HepG2 (cell line): ENCODE measurements around the gene RING1. TPM values are rescaled to one million over a fixed set of nuclear protein-coding genes. Genes with fewer than 3 reads are reported as not detected.

Experiments
- DMTF1 ChIP-seq: sonication (generic); formaldehyde crosslinking; IDR thresholded peaks from 2 replicates; pipeline ENCODE4 v1.4.0; 2020; ENCODE audit warnings: mild to moderate bottlenecking, missing genetic modification reagents
- GRHL1 ChIP-seq: sonication (generic); formaldehyde crosslinking; conservative IDR thresholded peaks from 2 replicates; pipeline ENCODE4 v1.8.0; 2022; ENCODE audit warnings: missing genetic modification reagents
- HNRNPLL ChIP-seq: fragments of 200-400 bp; formaldehyde crosslinking; IDR thresholded peaks from 2 replicates; pipeline ENCODE4 v1.6.1; 2017; ENCODE audit warnings: mild to moderate bottlenecking, low read depth, low read length; ENCODE audit not compliant: poor library complexity, severe bottlenecking
- POLR2G ChIP-seq: fragments of 200-400 bp; formaldehyde crosslinking; IDR thresholded peaks from 2 replicates; pipeline ENCODE4 v1.6.1; 2018; ENCODE audit warnings: mild to moderate bottlenecking, low read depth, low read length, moderate library complexity
- SMC3 ChIP-seq: IDR thresholded peaks from 2 replicates; pipeline ENCODE4 v1.6.1; 2011; ENCODE audit warnings: low read length, improper control_type of control experiment
- ZKSCAN8 ChIP-seq: IDR thresholded peaks from 2 replicates; pipeline ENCODE4 v1.6.1; 2016; ENCODE audit warnings: borderline replicate concordance, missing genetic modification reagents, missing compliant biosample characterization
- ZNF318 ChIP-seq: sonication (generic); formaldehyde crosslinking; IDR thresholded peaks from 2 replicates; pipeline ENCODE4 v1.4.0; 2020; ENCODE audit warnings: mild to moderate bottlenecking, missing genetic modification reagents
- ZNF687 ChIP-seq: sonication (generic); formaldehyde crosslinking; IDR thresholded peaks from 2 replicates; pipeline ENCODE4 v1.5.1; 2020; ENCODE audit warnings: mild to moderate bottlenecking, missing genetic modification reagents, moderate library complexity
- polyA plus RNA-seq, 8 experiments: library from polyadenylated mRNA; depleted of rRNA in 3 of 8; stranded (reverse) in 7 of 8; unstranded in 1 of 8; fragments of >200 nt; fragmentation: Illumina TruSeq in 4 of 8; extraction: Trizol in 4 of 8; gene quantifications; 2 replicates each; pipeline versions ENCODE4 v1.2.1 to v1.2.3, GENCODE V29; 2011 to 2016; ENCODE audit warnings: low read depth in 4 of 8, missing spikeins in 1 of 8, mixed read lengths in 1 of 8; ENCODE audit not compliant: insufficient read depth in 1 of 8
- total RNA-seq, 5 experiments: library from RNA; depleted of rRNA; stranded (reverse); fragments of >200 nt; fragmentation: Illumina TruSeq; extraction: Trizol; gene quantifications; 2 replicates each; pipeline ENCODE4 v1.2.3, GENCODE V29; 2016; ENCODE audit warnings: low read depth in 1 of 5

Gene RING1
- total and polyA plus RNA-seq, 2 of the 13 experiments (the other 11 are each of a cell fraction or from before 2014, with no cell fraction given): 23.9 to 33.6 TPM

GRCh38 chr6:33197431-33198048 is 10.8 kb upstream of the RING1 start (continued):
- peak; percentile 32; the same call in 1 of the 2 replicates for TF ChIP-seq ZNF318
- peak; percentile 72 for TF ChIP-seq SMC3
- TF ChIP-seq HNRNPLL: peak; percentile 33
- no peak for TF ChIP-seq DMTF1 (CRISPR knock-in tag)
- 0 out of 2 replicates have a peak, but pooled peaks have one; percentile 25 for TF ChIP-seq POLR2G
- TF ChIP-seq ZNF687 (CRISPR knock-in tag): peak; percentile 40
- no peak for TF ChIP-seq GRHL1
- 0 out of 2 replicates have a peak, but pooled peaks have one; percentile 50 for TF ChIP-seq ZKSCAN8 (CRISPR knock-in tag)
